Fibroblast of lung (primary cell): ENCODE data around the gene RFC5. TPM values are rescaled to one million over a fixed set of nuclear protein-coding genes. Genes with fewer than 3 reads are reported as not detected.
A peak's percentile ranks its signal among the peaks of the same experiment; 100 is the strongest.

Experiments used
- DNase-seq, 2 donors: peaks; one replicate each; pipeline versions ENCODE4 v3.0.0 to v3.0.0-alpha.2; 2010; ENCODE audit warnings: low read depth in 2 of 2
- H2AFZ ChIP-seq: 2 replicates; pipeline ENCODE4 v1.5.1; 2012; ENCODE audit warnings: low read length, control low read depth, inconsistent platforms
- H3K27ac ChIP-seq: 2 replicates; pipeline ENCODE4 v1.5.1; 2011; ENCODE audit warnings: low read length, control low read depth; ENCODE audit not compliant: insufficient read depth
- H3K27me3 ChIP-seq: 2 replicates; pipeline ENCODE4 v1.5.1; 2011; ENCODE audit warnings: mild to moderate bottlenecking, low read length; ENCODE audit not compliant: control insufficient read depth, insufficient read depth
- H3K36me3 ChIP-seq: 2 replicates; pipeline ENCODE4 v1.5.1; 2011; ENCODE audit warnings: low read length; ENCODE audit not compliant: control insufficient read depth, insufficient read depth
- H3K4me1 ChIP-seq: 2 replicates; pipeline ENCODE4 v1.5.1; 2011; ENCODE audit warnings: low read length; ENCODE audit not compliant: control insufficient read depth, insufficient read depth; ENCODE audit errors: extremely low read depth
- H3K4me2 ChIP-seq: 2 replicates; pipeline ENCODE4 v1.5.1; 2011; ENCODE audit warnings: low read length, control low read depth; ENCODE audit not compliant: insufficient read depth; ENCODE audit errors: extremely low read depth
- H3K4me3 ChIP-seq, 4 experiments: fragments of 200-600 bp in 1 of 4; sonication (generic) in 1 of 4; replicated peaks in 1 of 4; 2 replicates each; pipeline ENCODE4 v1.5.1; 2011 to 2016; ENCODE audit warnings: low read length in 4 of 4, low read depth in 3 of 4, mild to moderate bottlenecking in 3 of 4, control low read depth in 2 of 4, inconsistent platforms in 1 of 4, mixed read lengths in 1 of 4; ENCODE audit not compliant: insufficient read depth in 1 of 4; ENCODE audit errors: control extremely low read depth in 1 of 4
- H3K79me2 ChIP-seq: 2 replicates; pipeline ENCODE4 v1.5.1; 2012; ENCODE audit warnings: mild to moderate bottlenecking, low read length, inconsistent platforms; ENCODE audit not compliant: control insufficient read depth, insufficient read depth
- H3K9ac ChIP-seq: 2 replicates; pipeline ENCODE4 v1.5.1; 2011; ENCODE audit warnings: mild to moderate bottlenecking, low read length, control low read depth; ENCODE audit not compliant: insufficient read depth
- H3K9me3 ChIP-seq: 2 replicates; pipeline ENCODE4 v1.5.1; 2012; ENCODE audit warnings: low read depth, low read length; ENCODE audit not compliant: control insufficient read depth, insufficient read depth
- H4K20me1 ChIP-seq: 2 replicates; pipeline ENCODE4 v1.5.1; 2011; ENCODE audit warnings: low read length; ENCODE audit not compliant: control insufficient read depth, insufficient read depth; ENCODE audit errors: extremely low read depth
- CTCF ChIP-seq, 2 donors: IDR thresholded peaks in 1 of 2; conservative IDR thresholded peaks in 1 of 2; 1 replicate in 1 of 2; 2 replicates in 1 of 2; pipeline ENCODE4 v1.5.1; 2011 to 2012; ENCODE audit warnings: low read length in 2 of 2, control low read depth in 1 of 2, inconsistent platforms in 1 of 2, low read depth in 1 of 2, mild to moderate bottlenecking in 1 of 2
- EZH2 ChIP-seq: IDR thresholded peaks from 2 replicates; pipeline ENCODE4 v1.5.1; 2012; ENCODE audit warnings: low read length, control low read depth, mild to moderate bottlenecking; ENCODE audit errors: missing control alignments
- polyA plus RNA-seq, 2 donors: library from polyadenylated mRNA; depleted of rRNA in 1 of 2; stranded (reverse) in 1 of 2; unstranded in 1 of 2; fragments of >200 nt; gene quantifications; 2 replicates each; pipeline ENCODE4 v1.2.1, GENCODE V29; 2011 to 2012; ENCODE audit warnings: missing spikeins in 1 of 2
- total RNA-seq: library from RNA; depleted of rRNA; stranded (reverse); fragments of >200 nt; gene quantifications from 2 replicates; pipeline ENCODE4 v1.2.1, GENCODE V29; 2014

RFC5 gene
- total and polyA plus RNA-seq, 2 donors (not counting 1 experiment from before 2014, with no cell fraction given): 9.8 to 9.9 TPM

GRCh38 chr12:118061873-118062843, 45.7 kb downstream of the RFC5 start:
- H3K9me3 ChIP-seq: no peaks in the 10 kb centered on the region
- H3K9ac ChIP-seq: peak overlapping the region; percentile 91
- H2AFZ ChIP-seq: peak overlapping the region; percentile 58
- peak; percentile 61 to 70 for DNase-seq
- peak overlapping the region; percentile 96 for H3K27ac ChIP-seq
- peak overlapping the region; percentile 74 to 90 (median 88) for H3K4me3 ChIP-seq
- TF ChIP-seq EZH2 (no peak), CTCF (conservative IDR thresholded peaks at IDR 0.05 in 1 of 2, IDR thresholded peaks at IDR 0.05 in 1 of 2; ENCODE audit: low read depth in 1 of 2, low read length in 2 of 2) (no peak)
- H3K79me2 ChIP-seq: peaks cover 41% of the 10 kb centered on the region
- H4K20me1 ChIP-seq: no peaks in the 10 kb centered on the region
- no peaks in the 10 kb centered on the region for H3K36me3 ChIP-seq
- H3K4me1 ChIP-seq: peaks cover 3% of the 10 kb centered on the region
- H3K4me2 ChIP-seq: peak overlapping the region; percentile 98
- H3K27me3 ChIP-seq: no peaks in the 10 kb centered on the region

GRCh38 chr12:118063576-118064391, 47.3 kb downstream of the RFC5 start:
- H3K4me1 ChIP-seq: peaks cover 3% of the 10 kb centered on the region
- H4K20me1 ChIP-seq: no peaks in the 10 kb centered on the region
- no peaks in the 10 kb centered on the region for H3K9me3 ChIP-seq
- H3K9ac ChIP-seq: no peak overlapping the region
- TF ChIP-seq EZH2 (no peak), CTCF (conservative IDR thresholded peaks at IDR 0.05 in 1 of 2, IDR thresholded peaks at IDR 0.05 in 1 of 2; ENCODE audit: low read depth in 1 of 2, low read length in 2 of 2) (no peak)
- no peak overlapping the region for H3K27ac ChIP-seq
- H3K4me2 ChIP-seq: no peak overlapping the region
- no peaks in the 10 kb centered on the region for H3K36me3 ChIP-seq
- H3K4me3 ChIP-seq: peak overlapping the region in 1 of 4 experiments; percentile 88
- no peak overlapping the region for H2AFZ ChIP-seq
- peaks cover 26% of the 10 kb centered on the region for H3K79me2 ChIP-seq
- peak in 1 of 2 donors; percentile 82 for DNase-seq
- no peaks in the 10 kb centered on the region for H3K27me3 ChIP-seq

- TF ChIP-seq CTCF (conservative IDR thresholded peaks at IDR 0.05 in 1 of 2, IDR thresholded peaks at IDR 0.05 in 1 of 2; ENCODE audit: low read depth in 1 of 2, low read length in 2 of 2): peak in 1 of 2 donors; percentile 24
- TF ChIP-seq EZH2: no peak
- H3K36me3 ChIP-seq: no peaks in the 10 kb centered on the region
- no peak overlapping the region for H3K27ac ChIP-seq
- H3K27me3 ChIP-seq: no peaks in the 10 kb centered on the region
- no peak overlapping the region for H3K9ac ChIP-seq
- no peaks in the 10 kb centered on the region for H3K9me3 ChIP-seq
- DNase-seq: no peak
- H3K79me2 ChIP-seq: peaks cover 19% of the 10 kb centered on the region
- peaks cover 3% of the 10 kb centered on the region for H3K4me1 ChIP-seq
- H3K4me2 ChIP-seq: no peak overlapping the region
- H2AFZ ChIP-seq: no peak overlapping the region
- H4K20me1 ChIP-seq: no peaks in the 10 kb centered on the region
- H3K4me3 ChIP-seq: no peak overlapping the region
These were observed 48.1 kb downstream of the RFC5 start for GRCh38 chr12:118064608-118065007.
